Activated CD4-positive, alpha-beta T cell treated with anti-CD3 and anti-CD28 coated beads for 36 hours (primary cell): ENCODE measurements around the gene UGT1A4. TPM values are rescaled to one million over a fixed set of nuclear protein-coding genes. Genes with fewer than 3 reads are reported as not detected.

ENCODE experiments used
- ATAC-seq: fragments of 200-7000 bp; cut with Tn5 transposase; one replicate; pipeline ENCODE4 v1.10.0; 2021; ENCODE audit warnings: mild to moderate bottlenecking, moderate library complexity
- CTCF ChIA-PET: fragments of 350-600 bp; sonication (Branson Sonifier 250); formaldehyde crosslinking; loops from one replicate; lab custom pipeline; 2021; ENCODE audit warnings: antibody characterized with exemption; lab: Charles Lee
- POLR2A ChIA-PET: fragments of 350-600 bp; sonication (Branson Sonifier 250); formaldehyde crosslinking; loops from one replicate; lab custom pipeline; 2021; ENCODE audit warnings: antibody characterized with exemption, inconsistent platforms; lab: Charles Lee
- DNase-seq: peaks from one replicate; pipeline ENCODE4 v3.0.0-alpha.2; 2020
- H3K27ac Mint-ChIP-seq: one replicate; pipeline ENCODE4 v1.8.0; 2021; ENCODE audit warnings: mixed read lengths
- H3K27me3 Mint-ChIP-seq: one replicate; pipeline ENCODE4 v1.8.0; 2021; ENCODE audit warnings: mixed read lengths
- H3K36me3 Mint-ChIP-seq: one replicate; pipeline ENCODE4 v1.8.0; 2021; ENCODE audit warnings: low read depth, mixed read lengths
- H3K4me1 Mint-ChIP-seq: one replicate; pipeline ENCODE4 v1.8.0; 2021; ENCODE audit warnings: mixed read lengths
- H3K4me3 Mint-ChIP-seq: one replicate; pipeline ENCODE4 v1.8.0; 2021; ENCODE audit warnings: mild to moderate bottlenecking, moderate library complexity, mixed read lengths
- H3K9me3 Mint-ChIP-seq: one replicate; pipeline ENCODE4 v1.8.0; 2021; ENCODE audit warnings: low read depth, mixed read lengths
- intact Hi-C, 2 experiments: fragments of 100-400 bp; cut with DNase I in 1 of 2; cut with micrococcal nuclease in 1 of 2; formaldehyde crosslinking; loops; one replicate each; pipeline versions ENCODE4 v1.14.2 to v1.15.1; 2022 to 2024; cut with DNase I, micrococcal nuclease
- total RNA-seq, 2 experiments: library from RNA; stranded (reverse); gene quantifications; one replicate each; pipeline ENCODE4 v1.2.3, GENCODE V29; 2021

Gene UGT1A4
- total RNA-seq, 2 experiments from 2014 or later = not detected

GRCh38 chr2:233807215-233807865 is 88.8 kb downstream of the UGT1A4 start:
- peaks cover 12% of the 10 kb centered on the region for H3K27me3 Mint-ChIP-seq
- H3K4me1 Mint-ChIP-seq = no peaks in the 10 kb centered on the region
- no peaks in the 10 kb centered on the region for H3K36me3 Mint-ChIP-seq
- ATAC-seq (no peak), DNase-seq (peak; percentile 1)
- intact Hi-C loops = no loop called here
- no peak overlapping the region for H3K27ac Mint-ChIP-seq
- no peaks in the 10 kb centered on the region for H3K9me3 Mint-ChIP-seq
- ChIA-PET POLR2A (no interaction called here), CTCF (interaction anchor here (0.7 kb wide), 1 partner anchor 15 kb away, joined by 3 read pairs; no protein-coding TSS in a partner anchor)
- H3K4me3 Mint-ChIP-seq = no peak overlapping the region

- intact Hi-C loops = no loop called here
- Mint-ChIP-seq H3K4me1 (no peaks in the 10 kb centered on the region), H3K27ac (no peak overlapping the region), H3K27me3 (peaks cover 12% of the 10 kb centered on the region), H3K9me3 (no peaks in the 10 kb centered on the region), H3K4me3 (no peak overlapping the region), H3K36me3 (no peaks in the 10 kb centered on the region)
- POLR2A ChIA-PET = no interaction called here
- ATAC-seq (no peak), DNase-seq (peak; percentile 1)
- CTCF ChIA-PET = interaction anchor here (0.7 kb wide), 1 partner anchor 14 kb away, joined by 3 read pairs; no protein-coding TSS in a partner anchor
Observed at GRCh38 chr2:233807966-233808935, 89.7 kb downstream of the UGT1A4 start.

GRCh38 chr2:233810385-233810784 is 91.8 kb downstream of the UGT1A4 start:
- CTCF ChIA-PET = interaction anchor here (0.8 kb wide), 1 partner anchor 202 kb away, joined by 3 read pairs; no protein-coding TSS in a partner anchor
- Mint-ChIP-seq H3K4me3 (no peak overlapping the region), H3K27me3 (peaks cover 8% of the 10 kb centered on the region), H3K4me1 (no peaks in the 10 kb centered on the region), H3K36me3 (no peaks in the 10 kb centered on the region), H3K9me3 (no peaks in the 10 kb centered on the region), H3K27ac (no peak overlapping the region)
- DNase-seq (no peak), ATAC-seq (no peak)
- intact Hi-C loops = no loop called here
- POLR2A ChIA-PET = no interaction called here

GRCh38 chr2:233811087-233811486 is 92.6 kb downstream of the UGT1A4 start:
- ATAC-seq (no peak), DNase-seq (no peak)
- POLR2A ChIA-PET = no interaction called here
- Mint-ChIP-seq H3K36me3 (no peaks in the 10 kb centered on the region), H3K4me3 (no peak overlapping the region), H3K9me3 (no peaks in the 10 kb centered on the region), H3K27me3 (peaks cover 8% of the 10 kb centered on the region), H3K27ac (no peak overlapping the region), H3K4me1 (no peaks in the 10 kb centered on the region)
- CTCF ChIA-PET = interaction anchor here (0.8 kb wide), 1 partner anchor 201 kb away, joined by 3 read pairs; no protein-coding TSS in a partner anchor
- intact Hi-C loops = no loop called here

- Mint-ChIP-seq H3K27me3 (peaks cover 8% of the 10 kb centered on the region), H3K9me3 (no peaks in the 10 kb centered on the region), H3K36me3 (no peaks in the 10 kb centered on the region), H3K4me3 (no peak overlapping the region), H3K4me1 (no peaks in the 10 kb centered on the region), H3K27ac (no peak overlapping the region)
- ChIA-PET CTCF (no interaction called here), POLR2A (no interaction called here)
- DNase-seq (peak; percentile 2), ATAC-seq (no peak)
- intact Hi-C loops = no loop called here
Observed at GRCh38 chr2:233811732-233812131, 93.2 kb downstream of the UGT1A4 start.

- H3K36me3 Mint-ChIP-seq = no peaks in the 10 kb centered on the region
- peaks cover 9% of the 10 kb centered on the region for H3K27me3 Mint-ChIP-seq
- H3K27ac Mint-ChIP-seq = no peak overlapping the region
- H3K4me1 Mint-ChIP-seq = no peaks in the 10 kb centered on the region
- DNase-seq (peak; percentile 1), ATAC-seq (no peak)
- intact Hi-C loops = no loop called here
- H3K9me3 Mint-ChIP-seq = no peaks in the 10 kb centered on the region
- ChIA-PET CTCF (interaction anchor here (0.7 kb wide), 1 partner anchor 919 kb away, joined by 4 read pairs; no protein-coding TSS in a partner anchor), POLR2A (interaction anchor here (0.5 kb wide), 1 partner anchor 785 kb away, joined by 3 read pairs; no protein-coding TSS in a partner anchor)
- H3K4me3 Mint-ChIP-seq = no peak overlapping the region
Observed at GRCh38 chr2:233813236-233814055, 94.9 kb downstream of the UGT1A4 start.

GRCh38 chr2:233814056-233814835 is 95.7 kb downstream of the UGT1A4 start:
- H3K4me1 Mint-ChIP-seq = no peaks in the 10 kb centered on the region
- ChIA-PET CTCF (no interaction called here), POLR2A (interaction anchor here (0.5 to 0.7 kb wide), 2 partner anchors 224 to 786 kb away, joined by 3 read pairs; no protein-coding TSS in a partner anchor)
- no peak overlapping the region for H3K27ac Mint-ChIP-seq
- H3K4me3 Mint-ChIP-seq = no peak overlapping the region
- H3K36me3 Mint-ChIP-seq = no peaks in the 10 kb centered on the region
- intact Hi-C loops = no loop called here
- H3K27me3 Mint-ChIP-seq = peaks cover 9% of the 10 kb centered on the region
- peak; percentile 4 for DNase-seq
- peak; percentile 39 for ATAC-seq
- H3K9me3 Mint-ChIP-seq = no peaks in the 10 kb centered on the region

GRCh38 chr2:233815861-233816260 is 97.3 kb downstream of the UGT1A4 start:
- no peaks in the 10 kb centered on the region for H3K4me1 Mint-ChIP-seq
- no peak overlapping the region for H3K4me3 Mint-ChIP-seq
- no peaks in the 10 kb centered on the region for H3K36me3 Mint-ChIP-seq
- H3K9me3 Mint-ChIP-seq = no peaks in the 10 kb centered on the region
- H3K27me3 Mint-ChIP-seq = peaks cover 3% of the 10 kb centered on the region
- CTCF ChIA-PET = no interaction called here
- H3K27ac Mint-ChIP-seq = no peak overlapping the region
- intact Hi-C loops = no loop called here
- POLR2A ChIA-PET = no interaction called here
- no peak for DNase-seq
- ATAC-seq = no peak

GRCh38 chr2:233816334-233816733 is 97.8 kb downstream of the UGT1A4 start:
- ChIA-PET POLR2A (no interaction called here), CTCF (no interaction called here)
- Mint-ChIP-seq H3K36me3 (no peaks in the 10 kb centered on the region), H3K27me3 (peaks cover 3% of the 10 kb centered on the region), H3K27ac (no peak overlapping the region), H3K9me3 (no peaks in the 10 kb centered on the region), H3K4me3 (no peak overlapping the region), H3K4me1 (no peaks in the 10 kb centered on the region)
- DNase-seq (no peak), ATAC-seq (no peak)
- intact Hi-C loops = no loop called here

- Mint-ChIP-seq H3K27ac (no peak overlapping the region), H3K27me3 (peaks cover 3% of the 10 kb centered on the region), H3K4me1 (no peaks in the 10 kb centered on the region), H3K9me3 (no peaks in the 10 kb centered on the region), H3K4me3 (no peak overlapping the region), H3K36me3 (no peaks in the 10 kb centered on the region)
- DNase-seq (no peak), ATAC-seq (no peak)
- intact Hi-C loops = no loop called here
- POLR2A ChIA-PET = no interaction called here
- CTCF ChIA-PET = no interaction called here
Observed at GRCh38 chr2:233816771-233817170, 98.2 kb downstream of the UGT1A4 start.
